Non-pigmented ciliary epithelial cell (primary cell): Measurements from ENCODE around the gene OR51E1.
A peak's percentile ranks its signal among the peaks of the same experiment; 100 is the strongest.

Experiments
- DNase-seq: peaks from one replicate; pipeline ENCODE4 v3.0.0-alpha.2; 2010; ENCODE audit warnings: low read depth

OR51E1 gene

GRCh38 chr11:4654635-4655369 lies 11.0 kb downstream of the OR51E1 start:
- DNase-seq = no peak

DNA sequence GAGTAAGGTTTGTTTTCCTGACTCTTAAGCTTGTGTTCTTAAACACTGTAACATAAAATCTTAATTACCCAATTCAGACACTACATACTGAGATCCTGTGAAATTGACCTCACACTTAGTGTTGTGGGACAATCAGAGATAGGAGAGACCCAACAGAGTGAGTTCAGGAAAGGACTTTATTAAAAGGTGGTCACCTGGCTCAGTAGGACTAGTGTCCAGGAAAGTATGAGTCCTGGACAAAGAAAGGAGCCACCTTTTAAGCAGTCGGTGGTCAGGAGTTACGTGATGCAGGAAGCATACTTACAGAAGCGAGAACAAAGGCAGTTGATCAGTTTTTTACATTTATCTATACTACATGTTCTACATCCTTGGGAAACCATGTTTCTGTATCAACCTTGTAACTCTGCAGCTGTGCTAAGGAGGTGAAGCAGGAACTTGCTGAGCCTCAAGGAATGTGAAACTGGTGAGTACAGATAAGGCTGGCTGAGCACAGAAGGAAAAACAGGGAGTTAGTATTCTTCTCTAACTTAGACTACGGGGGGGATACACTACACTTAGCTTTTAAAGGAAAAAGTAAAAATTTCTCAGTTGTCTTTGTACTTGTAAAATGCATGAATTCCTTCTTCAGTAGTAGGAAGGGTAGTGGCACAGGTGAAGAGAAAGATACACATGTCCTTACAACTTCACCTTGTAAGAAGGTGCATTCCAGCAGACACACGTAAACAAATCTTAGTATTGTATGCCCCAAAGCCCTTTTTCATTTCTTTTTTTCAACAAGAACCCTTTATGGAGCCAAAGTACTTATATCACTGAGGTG lies 15.1 kb downstream of the OR51E1 start:
- no peak for DNase-seq

- DNase-seq = no peak
Observed at GRCh38 chr11:4662876-4663275, 19.1 kb downstream of the OR51E1 start.

- DNase-seq = no peak
Observed at GRCh38 chr11:4664183-4664582, 20.4 kb downstream of the OR51E1 start.

DNA sequence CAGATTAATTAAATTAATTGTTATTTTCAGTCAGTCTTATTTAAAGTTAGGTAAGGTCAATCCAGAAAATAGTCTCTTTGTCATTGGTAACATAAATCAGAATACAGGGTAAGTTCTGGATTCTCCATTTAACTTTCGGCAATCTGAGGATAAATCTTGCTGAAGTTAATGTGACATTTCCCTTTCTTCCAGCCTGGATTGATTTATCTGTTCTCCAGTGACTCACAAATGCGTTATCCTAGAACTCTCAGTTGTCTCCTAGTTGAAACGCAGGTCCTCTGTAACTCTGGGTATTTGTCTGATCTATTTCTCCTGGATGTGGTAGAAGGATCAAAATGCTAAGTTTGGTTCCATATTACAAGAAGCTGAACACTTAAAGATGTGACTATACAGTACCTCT lies 21.0 kb downstream of the OR51E1 start:
- no peak for DNase-seq

GRCh38 chr11:4665424-4665823 lies 21.6 kb downstream of the OR51E1 start:
- no peak for DNase-seq

GRCh38 chr11:4671741-4672140 lies 28.0 kb downstream of the OR51E1 start:
- no peak for DNase-seq

DNA sequence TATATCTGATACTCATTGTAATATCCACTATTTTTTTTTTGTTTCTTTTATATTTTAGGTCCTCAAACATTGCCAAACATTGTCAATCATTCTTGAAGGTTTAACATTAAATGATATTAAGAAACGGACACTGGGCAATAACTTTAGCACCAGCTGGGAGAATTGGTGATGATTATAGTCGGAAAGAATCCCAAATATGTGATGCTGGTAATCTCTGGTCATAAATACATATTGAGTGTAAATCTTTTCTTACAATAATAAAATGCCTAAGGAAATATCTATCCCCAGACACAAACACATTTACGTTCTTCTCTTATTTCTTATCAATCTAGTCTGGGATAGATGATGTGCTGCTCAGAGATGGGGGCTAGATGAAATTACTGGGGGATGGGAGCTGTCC lies 28.7 kb downstream of the OR51E1 start:
- no peak for DNase-seq

- DNase-seq = no peak
Observed at GRCh38 chr11:4673781-4674180, 30.0 kb downstream of the OR51E1 start.

GRCh38 chr11:4677948-4678347 lies 34.2 kb downstream of the OR51E1 start:
- no peak for DNase-seq

DNA sequence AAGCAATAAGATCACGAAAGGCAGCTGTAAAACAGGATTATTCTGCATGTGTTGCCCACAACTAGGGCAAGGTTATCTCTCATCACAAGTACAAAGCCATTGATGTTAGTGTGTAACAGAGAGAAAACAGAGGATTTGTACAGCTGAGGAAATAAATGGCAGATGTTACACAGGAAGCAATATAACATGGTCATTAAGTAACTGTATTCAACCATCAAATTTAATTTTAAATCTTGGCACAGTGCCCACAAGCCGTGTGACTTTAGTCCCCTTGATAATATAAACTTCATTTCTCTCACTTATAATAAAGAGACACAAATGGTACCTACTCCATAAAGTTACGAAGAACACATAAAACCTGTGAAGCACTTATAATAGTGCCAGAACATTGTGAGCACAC lies 36.6 kb downstream of the OR51E1 start:
- no peak for DNase-seq

DNA sequence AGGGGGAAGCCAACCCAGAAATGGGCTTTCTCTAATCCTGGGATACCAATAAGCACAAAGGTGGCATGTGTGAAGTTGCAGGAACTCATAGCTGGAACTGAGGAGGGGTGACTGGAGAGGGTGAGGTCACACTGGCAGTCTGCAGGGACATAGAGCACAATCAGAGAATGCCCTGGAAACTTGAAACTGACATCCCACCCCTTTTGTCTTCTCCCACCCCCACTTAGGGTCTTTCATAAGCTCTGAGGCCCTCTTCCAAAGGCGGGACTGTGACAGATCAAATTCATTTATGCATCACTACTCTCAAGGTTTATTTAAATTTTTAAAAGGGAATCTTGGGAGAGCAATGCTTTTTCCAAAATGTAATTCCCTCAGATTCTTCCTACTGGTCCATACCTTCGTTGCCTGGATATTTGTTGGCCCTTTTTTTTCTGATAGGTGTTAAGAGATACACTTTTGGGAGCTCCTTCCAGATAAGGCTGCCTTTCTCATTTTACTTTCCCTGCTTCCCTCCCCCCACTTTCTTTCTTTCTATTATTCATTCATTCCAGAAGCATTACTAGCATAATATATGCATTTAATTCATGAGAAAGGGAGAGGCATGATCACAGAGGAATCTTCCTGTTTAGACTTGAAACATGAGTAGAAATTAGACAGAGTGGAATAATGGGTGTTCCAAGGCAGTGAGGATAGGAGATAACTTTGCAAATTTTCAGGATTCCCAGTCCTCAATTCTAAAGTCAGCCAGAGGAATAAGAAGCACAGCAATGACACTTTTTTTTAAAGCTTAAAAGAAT lies 39.0 kb downstream of the OR51E1 start:
- DNase-seq = no peak

DNA sequence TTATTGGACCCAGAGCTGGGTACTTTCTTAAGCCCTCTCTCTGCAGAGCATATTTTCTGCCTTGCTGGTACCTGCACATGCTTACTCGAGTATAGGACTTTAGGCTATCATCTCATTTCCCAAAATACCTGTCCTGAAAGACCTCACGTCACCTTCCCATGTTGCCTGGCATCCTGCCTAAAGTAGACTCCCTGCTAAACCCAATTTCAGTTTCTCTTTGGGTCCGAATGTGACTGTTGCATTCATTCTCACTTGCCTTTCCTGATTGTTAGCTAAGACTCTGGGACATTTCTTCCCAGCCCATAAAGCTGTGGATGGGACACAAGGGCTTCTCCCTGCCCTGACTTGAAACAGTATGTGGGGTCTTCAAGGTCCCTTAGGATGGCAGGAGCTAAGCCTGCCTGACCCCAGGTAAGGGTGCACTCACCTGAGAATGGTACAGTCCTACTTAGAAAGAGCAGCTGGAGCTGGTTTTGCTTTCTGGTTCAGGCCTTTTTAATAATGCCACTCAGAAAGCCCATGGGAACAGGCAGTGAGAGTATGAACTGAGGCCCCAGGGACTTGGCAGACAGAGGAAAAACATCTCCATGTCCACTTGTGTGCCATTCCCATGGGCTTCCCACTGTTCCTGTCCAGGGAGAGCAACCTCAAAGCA lies 41.0 kb downstream of the OR51E1 start:
- no peak for DNase-seq

GRCh38 chr11:4695442-4695841 lies 51.7 kb downstream of the OR51E1 start:
- no peak for DNase-seq

GRCh38 chr11:4697585-4697984 lies 53.8 kb downstream of the OR51E1 start, which contains the start of gene OR51E2:
Gene OR51E2, minus strand, starts transcription at chr11:4697853. Its CDS starts 15,142 bp downstream, at chr11:4682711.
- peak; percentile 22 for DNase-seq

- no peak for DNase-seq
Observed at GRCh38 chr11:4699697-4700435, 56.1 kb downstream of the OR51E1 start.

GRCh38 chr11:4700436-4700820 lies 56.6 kb downstream of the OR51E1 start:
- DNase-seq = no peak

GRCh38 chr11:4704054-4704789 lies 60.4 kb downstream of the OR51E1 start, which contains the start of gene MMP26:
Gene MMP26, plus strand, starts transcription at chr11:4704784.
- DNase-seq = no peak

DNA sequence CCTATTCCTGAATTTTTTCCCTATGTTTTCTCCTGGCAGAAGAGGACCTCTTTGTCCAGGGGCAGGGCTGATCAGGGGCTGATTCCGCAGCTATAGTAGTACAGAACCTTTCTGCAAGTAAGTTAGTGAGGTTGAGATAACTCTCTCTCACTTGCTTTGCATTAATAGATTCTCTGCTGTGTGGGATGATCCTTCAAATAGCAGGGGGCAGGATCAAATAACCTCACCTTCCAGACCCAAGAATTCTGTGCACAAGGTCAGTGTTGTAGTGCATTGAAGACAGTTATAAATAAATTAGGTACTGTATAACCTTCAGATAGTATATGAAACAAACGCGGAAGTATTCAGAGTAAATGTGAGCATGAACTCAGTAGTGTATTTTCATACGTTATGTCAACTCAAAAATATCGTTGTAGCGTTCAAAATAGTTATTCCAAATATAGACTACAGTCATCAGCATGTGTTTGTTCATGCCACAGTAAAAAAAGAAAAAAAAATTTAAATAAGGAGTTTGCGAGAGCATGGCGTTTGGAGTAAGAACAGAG lies 61.1 kb downstream of the OR51E1 start:
- DNase-seq = no peak
